ENCODE results near the gene ADPRHL1.
A peak's percentile ranks its signal among the peaks of the same experiment; 100 is the strongest.

Gene ADPRHL1

DNA sequence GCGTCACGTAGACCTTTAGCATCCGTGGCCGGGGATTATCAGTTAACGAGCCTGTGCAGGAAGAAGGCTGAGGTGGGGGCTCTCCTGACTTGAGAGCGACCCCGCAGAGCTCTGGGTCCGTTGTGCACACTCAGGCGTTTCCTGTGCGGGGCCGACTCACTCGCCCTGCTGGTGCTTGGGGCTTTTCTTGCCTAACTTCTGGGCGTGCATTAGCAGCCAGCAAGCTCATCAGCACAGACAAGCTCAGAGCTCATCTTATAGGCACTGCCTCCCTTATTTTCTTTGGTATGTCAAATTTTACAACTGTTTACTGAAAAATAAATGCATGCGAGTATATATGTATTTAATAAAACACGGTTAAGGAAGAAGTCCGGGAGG lies 23.7 kb downstream of the ADPRHL1 start:
- no peak for DNase-seq

GRCh38 chr13:113428871-113429607 lies 24.2 kb downstream of the ADPRHL1 start:
- no peak for DNase-seq

- no peak for DNase-seq
These were observed 24.8 kb downstream of the ADPRHL1 start for GRCh38 chr13:113428469-113428865.

DNA sequence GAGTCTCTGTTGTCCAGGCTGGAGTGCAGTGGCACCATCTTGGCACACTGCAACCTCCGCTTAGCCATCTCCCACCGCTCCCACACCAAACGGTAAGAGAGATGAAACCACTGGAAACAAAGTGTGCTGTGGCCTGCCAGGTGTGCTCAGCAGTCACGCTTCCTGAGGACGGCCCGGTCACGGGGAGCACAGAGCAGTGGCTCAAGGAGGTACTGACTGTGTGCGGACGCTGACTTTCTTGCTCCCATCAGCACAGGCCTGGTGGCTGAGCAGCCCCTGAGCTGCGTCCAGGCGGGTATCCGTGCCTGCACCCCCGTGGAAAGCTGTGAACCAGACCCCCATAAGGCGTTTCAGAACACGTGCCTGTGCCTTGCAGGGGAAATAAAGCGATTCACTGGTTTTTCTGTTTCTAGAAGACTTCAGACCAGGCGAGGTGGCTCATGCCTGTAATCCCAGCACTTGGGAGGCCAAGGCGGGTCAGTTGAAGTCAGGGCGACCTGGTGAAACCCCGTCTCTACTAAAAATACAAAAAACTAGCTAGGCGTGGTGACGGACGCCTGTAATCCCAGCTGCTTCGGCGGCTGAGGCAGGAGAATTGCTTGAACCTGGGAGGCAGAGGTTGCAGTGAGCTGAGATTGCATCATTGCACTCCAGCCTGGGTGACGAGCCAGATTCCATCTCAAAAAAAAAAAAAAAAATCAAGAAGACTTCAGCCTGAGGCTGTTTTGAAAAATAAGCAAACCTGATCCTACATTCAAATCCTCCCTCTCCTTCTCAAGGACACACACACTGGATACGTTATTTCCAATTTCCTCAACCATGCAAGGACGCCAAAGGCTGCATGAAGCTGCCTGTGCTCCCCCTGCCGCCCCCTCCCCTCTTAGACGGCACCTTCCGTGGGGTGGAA lies 25.5 kb downstream of the ADPRHL1 start:
- DNase-seq: no peak

- DNase-seq: no peak
These were observed 26.7 kb downstream of the ADPRHL1 start for GRCh38 chr13:113426591-113426986.

DNA sequence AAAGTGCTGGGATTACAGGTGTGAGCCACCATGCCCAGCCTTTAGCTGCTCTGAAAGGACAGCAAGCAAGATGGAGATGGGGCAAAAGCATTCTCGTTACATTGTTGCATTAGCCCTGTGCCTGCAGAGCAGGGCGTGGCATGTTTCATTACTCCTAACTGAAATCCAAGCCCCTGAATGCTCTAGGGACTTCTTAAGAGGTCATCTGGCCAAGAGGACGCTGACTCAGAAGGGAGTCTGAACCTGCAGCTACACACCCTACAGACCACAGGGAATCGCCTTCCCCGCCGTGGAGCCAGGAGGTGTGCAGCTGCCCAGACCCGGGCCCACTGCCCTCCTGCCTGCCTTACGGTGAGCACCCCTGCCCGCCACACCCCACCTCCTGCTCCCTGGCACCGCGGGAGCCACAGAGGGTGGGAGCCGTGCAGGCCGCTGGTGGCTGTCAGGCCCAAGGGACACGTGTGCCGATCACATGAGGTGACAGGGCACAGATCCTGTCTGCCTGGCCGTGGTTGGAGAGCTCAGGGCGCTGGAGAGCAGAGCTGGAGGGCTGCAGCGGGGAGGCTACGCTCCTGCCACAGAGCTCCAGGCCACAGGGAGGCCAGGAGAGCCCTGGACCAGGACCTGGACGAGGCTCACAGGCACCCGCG lies 27.2 kb downstream of the ADPRHL1 start:
- no peak for DNase-seq

- no peak for DNase-seq
These were observed 29.6 kb downstream of the ADPRHL1 start for GRCh38 chr13:113423520-113424163.

DNA sequence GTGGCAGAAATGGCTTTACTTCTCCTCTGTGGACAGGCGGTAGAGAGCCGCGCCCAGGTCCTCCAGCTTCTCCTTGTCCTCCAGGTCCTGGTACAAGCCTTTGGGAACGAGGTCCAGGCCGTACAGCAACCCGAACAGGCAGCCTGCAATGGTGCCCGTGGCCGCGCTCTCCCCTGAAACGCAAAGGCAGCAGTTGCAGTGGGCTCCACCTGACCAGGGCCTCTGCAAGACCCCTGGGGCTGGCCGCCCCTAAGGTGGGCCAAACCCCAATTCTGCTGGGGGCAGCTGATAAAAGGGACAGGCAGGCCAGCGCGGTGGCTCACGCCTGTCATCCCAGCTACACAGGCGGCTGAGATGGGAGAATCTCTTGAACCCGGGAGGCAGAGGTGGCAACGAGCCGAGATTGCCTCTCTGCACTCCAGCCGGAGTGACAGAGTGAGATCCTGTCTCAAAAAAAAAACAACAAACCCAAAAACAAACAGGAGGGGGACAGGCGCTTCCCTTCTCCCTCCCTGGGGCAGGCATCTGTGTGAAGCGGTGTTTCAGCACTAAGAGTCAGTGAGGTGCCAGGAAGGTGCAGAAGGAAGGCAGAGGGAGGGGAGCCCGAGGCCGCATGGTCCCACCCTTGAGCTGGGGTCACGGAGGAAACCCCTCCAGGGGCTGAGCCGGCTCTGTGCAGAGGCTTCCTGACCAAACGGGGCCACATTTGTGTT lies 30.3 kb downstream of the ADPRHL1 start:
- no peak for DNase-seq

DNA sequence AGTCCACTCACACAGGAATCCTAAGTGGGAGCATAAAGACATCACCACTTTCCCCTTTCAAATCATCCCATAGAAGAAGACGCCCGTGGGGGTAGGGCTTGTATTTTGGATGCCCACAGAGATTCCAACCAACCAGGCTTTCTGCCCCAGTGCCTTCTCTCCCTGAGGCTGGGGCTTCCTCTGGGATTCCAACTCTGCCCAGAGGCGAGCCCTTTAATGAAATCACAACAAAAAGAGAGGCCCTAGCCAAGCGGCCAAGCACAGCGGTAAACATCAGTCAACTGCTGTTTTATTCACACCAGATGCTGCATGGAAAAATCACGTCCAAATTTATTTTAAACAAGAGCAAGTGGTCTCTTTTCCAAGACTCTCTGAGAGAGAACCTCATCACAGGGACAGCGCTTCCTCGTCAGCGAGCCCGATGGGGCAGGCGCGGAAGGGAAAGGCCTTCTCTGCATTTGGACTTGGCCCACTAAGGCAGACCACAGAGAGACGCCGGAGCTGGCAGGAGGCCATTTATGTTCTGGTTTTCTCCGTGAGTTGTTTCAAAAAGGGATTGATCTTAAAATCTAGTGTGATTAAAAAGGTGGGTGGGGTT lies 31.5 kb downstream of the ADPRHL1 start:
- DNase-seq: no peak

DNA sequence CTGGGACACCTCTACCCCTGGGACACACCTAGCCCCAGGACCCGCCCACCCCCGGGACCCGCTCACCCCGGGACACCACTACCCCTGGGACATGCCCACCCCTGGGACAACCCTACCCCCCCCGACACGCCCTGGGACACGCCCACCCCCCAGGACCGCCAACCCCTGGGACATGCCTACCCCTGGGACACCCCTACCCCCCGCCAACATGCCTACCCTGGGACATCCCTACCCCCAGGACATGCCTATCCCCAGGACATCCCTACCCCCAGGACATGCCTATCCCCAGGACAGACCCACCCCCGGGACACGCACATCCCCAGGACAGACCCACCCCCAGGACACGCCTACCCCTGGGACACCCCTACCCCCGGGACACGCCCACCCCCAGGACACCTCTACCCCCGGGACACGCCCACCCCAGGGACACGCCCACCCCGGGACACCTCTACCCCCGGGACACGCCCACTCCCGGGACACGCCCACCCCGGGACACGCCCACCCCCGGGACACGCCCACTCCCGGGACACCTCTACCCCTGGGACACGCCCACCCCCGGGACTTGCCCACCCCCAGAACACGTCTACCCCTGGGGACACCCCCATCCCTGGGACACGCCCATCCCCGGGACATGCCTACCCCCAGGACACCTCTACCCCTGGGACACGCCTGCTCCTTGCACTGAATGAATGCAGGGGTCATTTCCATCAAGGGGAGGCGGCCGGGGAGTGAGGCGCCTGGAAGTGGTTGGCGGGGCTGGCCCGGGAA lies 32.3 kb downstream of the ADPRHL1 start:
- DNase-seq: no peak

- no peak for DNase-seq
These were observed 33.1 kb downstream of the ADPRHL1 start for GRCh38 chr13:113420232-113420631.

DNA sequence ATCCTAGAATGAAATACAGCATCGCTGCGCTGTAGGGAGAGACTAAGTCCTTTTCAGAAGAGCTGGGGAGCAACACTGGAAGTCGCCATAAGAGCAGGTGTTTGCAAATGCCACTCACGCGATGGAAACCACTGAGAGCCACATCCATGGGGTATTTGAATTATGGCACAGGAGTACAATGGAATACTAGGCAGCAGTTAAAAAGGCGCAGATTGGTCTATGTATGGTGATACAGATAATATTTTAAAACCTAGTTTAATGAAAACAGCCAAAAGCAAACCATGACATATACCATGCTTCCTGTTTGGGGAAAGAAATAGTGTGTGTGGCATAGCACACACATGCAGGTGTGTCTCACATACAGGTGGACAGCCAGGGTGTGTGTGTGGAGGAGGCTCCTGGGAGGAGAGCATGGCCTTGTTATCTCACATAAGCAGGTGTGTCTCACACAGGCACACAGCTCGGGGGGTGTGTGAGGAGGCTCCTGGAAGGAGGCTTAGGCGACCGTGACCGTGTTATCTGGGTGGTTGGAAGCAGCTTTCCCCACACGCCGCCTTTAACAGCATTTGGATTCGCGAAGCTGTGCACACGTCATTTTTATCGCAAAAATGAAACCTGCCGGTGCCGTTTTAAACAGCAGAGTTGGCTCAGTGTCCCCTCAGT lies 33.6 kb downstream of the ADPRHL1 start:
- no peak for DNase-seq

GRCh38 chr13:113418722-113419049 lies 34.6 kb downstream of the ADPRHL1 start:
- no peak for DNase-seq

DNA sequence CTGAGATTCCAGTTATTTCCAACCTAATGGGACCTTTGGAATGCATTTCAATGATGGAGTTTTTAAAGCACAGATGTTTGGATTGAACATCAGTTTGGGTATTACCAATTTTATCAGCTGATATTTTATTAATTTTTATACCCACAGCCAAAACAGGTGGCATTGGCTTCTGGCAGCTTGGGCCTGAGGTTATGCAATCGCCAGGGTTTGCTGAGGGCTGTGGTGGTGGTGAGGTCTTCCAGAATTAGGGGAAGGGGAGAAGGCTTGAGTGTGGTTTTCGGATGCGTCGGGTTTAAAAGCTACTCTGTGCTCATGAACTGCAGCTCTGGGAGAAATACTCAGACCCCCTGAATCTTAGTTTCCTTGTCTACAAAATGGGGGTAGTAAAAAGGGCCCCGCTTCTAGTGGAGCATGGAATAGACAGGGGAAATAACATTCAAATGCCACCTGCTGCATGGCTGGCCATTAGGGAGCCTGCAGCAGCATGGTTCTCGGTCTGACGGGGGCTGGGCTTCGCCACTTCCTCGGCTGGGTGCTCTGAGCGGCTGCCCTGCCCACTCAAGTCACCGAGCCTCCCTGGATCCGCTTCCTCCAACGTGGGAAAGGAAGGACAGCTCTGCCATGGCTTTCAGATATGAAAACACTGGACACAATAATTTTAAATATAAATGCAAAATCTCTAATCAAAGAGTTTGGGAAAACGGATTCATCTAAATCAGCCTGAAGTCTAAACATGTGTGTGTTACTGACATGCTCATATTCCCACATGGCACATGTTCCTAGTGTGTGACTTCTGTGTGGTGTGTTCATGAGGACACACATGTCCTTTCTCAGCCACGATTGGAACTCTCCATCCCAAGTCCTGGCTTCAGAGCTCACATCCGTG lies 35.2 kb downstream of the ADPRHL1 start:
- no peak for DNase-seq

DNA sequence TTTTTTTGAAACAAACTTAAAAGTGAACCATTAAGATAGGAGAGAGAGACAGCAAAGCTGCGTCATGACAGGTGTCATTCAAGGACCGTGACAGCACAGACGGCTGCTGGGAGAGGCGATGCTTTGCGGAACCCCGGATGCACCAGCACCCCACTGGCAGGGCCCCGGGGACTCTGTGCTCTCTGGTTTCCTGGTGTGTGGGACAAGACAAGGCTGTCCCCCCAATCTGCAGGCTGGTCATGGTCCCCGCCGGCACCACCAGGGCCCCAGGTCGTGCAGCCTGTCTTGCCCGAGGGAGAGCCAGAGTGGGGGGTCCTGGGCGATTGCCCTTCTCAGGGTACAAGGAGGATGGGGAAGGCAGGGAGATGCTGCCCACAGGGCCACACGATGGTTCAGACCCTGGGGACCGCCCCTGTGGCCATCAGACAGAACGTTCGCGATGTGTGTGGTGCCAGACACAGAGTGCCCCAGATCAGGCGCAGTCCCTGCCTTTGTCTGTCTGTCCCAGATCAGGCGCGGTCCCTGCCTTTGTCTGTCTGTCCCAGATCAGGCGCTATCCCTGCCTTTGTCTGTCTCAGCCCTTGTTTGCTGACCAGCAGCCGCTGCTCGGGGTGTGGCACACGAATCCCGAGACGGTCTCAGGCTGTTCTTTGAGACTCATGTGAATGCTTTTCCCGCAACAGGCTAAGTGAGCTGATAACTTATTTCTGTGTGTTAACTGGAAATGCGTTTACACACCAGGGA lies 36.1 kb downstream of the ADPRHL1 start:
- DNase-seq: no peak

- no peak for DNase-seq
These were observed 37.5 kb downstream of the ADPRHL1 start for GRCh38 chr13:113415825-113416224.

DNA sequence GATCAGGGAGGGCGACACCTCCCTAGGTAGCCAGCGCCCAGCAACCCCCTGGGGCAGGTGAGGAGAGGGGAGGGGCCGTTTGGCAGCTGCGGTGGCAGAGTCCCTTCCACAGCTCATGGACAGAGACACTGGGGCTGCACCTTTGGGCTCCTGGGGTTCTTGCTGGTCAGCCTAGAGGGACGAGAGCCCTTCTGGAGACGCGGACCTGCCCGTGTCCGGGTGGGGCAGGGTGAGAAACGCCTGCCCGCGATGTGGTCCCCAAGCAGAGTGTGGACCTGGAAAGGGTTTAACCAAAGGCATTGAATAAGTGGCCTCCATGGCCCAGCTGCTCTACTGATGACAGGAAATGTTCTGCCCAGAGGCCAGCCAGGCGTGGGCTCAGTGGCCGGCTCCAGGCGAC lies 38.3 kb downstream of the ADPRHL1 start:
- DNase-seq: no peak

DNA sequence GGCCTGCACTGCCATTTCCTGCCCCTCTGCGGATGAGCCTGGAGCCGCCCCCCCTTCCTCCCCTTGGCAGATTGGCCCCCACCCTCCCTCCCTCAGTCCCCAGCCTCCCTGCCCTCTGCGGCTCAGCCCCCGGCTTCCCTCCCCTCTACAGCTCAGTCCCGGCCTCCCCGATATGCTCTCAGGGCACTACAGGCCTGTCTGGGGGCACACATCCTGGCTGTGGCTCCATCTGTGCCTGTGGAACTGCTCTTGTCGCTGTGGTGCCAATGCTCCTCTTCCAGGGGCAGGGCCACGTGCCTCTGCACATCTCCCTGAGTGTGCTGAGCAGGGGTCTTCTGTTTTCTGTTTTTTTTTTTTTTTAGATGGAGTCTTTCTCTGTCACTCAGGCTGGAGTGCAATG lies 39.0 kb downstream of the ADPRHL1 start:
- no peak for DNase-seq

DNA sequence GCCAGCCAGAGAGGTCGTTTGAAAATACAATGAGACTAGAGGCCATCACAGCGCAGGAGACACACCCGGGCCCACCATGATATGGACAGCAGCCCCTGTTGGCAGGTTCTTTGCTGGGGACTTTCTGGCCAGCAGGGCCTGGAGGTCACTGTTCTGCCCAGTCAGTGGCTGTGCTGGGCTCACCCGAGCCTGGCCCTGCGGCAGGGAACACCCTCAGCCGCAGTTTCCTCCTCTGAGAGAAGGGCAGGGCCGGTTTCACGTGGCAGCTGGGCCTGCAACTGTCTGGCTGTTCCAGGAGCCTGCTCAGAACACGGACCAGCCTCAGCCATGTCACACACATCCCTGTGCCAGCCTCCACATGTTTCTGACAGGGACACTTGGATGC lies 39.4 kb downstream of the ADPRHL1 start:
- peak in 1 of 2 donors; percentile 8 for DNase-seq
